NAMALWA (cell line): ENCODE measurements around the gene GMPR2.

Experiments
- DNase-seq: peaks from one replicate; pipeline ENCODE4 v3.0.0-alpha.2; 2015; ENCODE audit warnings: low spot score

GMPR2 gene

GRCh38 chr14:24252289-24253124 lies 19.8 kb downstream of the GMPR2 start:
- no peak for DNase-seq

- DNase-seq, result no peak
Measured at GRCh38 chr14:24253936-24254335, 21.2 kb downstream of the GMPR2 start.

DNA sequence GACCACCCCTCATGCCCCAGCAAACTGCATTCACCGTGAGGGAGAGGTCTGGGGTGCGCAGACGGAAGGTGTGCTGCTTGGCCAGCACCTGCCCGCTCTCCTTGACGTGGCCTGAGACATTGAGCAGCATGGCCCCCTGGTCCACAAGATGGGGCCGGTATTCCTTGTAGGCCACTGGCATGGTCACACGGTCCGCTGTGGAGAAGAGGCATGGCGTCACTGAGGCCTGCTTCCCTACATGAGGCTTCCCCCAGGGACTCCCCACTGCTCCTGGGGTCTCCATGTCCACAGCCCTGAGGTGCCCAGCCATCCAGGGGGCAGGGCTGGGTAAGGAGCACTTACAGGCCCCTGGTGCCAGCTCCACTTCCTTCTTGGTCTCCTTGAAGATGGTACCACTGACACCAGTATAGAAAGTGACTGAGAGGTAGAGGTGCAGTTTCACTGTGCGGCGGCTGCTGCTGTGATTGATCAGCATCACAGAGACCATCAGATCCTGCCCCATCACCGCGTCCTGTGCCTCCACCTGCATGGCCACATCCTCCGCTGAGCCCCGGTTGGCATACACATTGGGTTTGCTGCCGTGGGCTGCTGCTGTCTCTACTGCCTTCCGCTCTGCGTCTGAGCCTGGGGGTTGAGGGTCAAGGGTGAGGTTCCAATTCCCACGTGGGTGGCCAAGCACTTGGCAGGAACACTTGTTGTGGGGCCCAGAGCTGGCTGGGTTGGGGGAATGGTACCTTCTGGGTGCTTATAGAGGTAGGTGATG lies 22.1 kb downstream of the GMPR2 start:
- DNase-seq, result no peak

DNA sequence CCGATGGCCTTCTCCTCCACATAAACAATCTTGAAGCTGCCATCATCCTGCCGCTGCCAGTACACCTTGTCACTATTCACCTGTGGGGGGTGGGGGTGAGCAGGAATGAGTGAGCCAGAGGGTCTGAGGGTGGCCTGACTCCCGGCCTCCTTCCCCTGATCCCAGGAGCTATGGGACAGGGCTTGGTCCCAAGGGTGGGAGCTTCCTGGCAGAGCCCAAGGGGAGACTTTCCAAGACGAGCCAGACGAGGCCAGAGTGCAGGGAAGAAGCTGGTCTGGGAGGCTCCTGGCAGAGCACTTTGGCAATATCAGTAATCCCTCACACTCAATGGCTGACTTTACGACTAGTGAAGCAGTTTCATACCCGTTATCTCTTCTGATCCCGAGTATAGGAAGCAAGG lies 22.7 kb downstream of the GMPR2 start:
- DNase-seq, result no peak

GRCh38 chr14:24255931-24256711 lies 23.4 kb downstream of the GMPR2 start:
- DNase-seq, result no peak

DNA sequence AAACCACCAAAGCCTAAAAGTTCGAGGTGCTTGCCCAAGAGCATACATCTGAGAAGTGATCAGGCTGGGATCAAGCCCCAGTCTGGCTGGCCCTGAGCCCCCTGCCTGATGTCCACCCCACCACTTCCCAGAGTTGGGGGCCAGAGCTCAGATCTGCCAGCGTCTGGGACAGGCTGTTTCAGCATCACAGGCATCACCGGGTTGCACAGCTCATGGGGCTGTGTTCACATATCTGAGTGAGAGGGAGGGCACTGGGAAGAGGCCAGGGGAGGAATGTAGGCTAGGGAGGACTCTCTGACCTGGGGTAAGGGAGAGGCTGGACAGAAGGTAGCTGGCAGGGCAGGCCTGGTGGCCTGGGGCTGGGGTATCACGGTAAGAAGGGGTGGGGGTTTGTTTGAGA lies 24.2 kb downstream of the GMPR2 start:
- no peak for DNase-seq

- no peak for DNase-seq
Measured at GRCh38 chr14:24258119-24258518, 25.4 kb downstream of the GMPR2 start.

- DNase-seq, result no peak
Measured at GRCh38 chr14:24258548-24259265, 26.0 kb downstream of the GMPR2 start.

GRCh38 chr14:24259282-24260025 lies 26.7 kb downstream of the GMPR2 start:
- no peak for DNase-seq

GRCh38 chr14:24260026-24260779 lies 27.5 kb downstream of the GMPR2 start:
- DNase-seq, result no peak

DNA sequence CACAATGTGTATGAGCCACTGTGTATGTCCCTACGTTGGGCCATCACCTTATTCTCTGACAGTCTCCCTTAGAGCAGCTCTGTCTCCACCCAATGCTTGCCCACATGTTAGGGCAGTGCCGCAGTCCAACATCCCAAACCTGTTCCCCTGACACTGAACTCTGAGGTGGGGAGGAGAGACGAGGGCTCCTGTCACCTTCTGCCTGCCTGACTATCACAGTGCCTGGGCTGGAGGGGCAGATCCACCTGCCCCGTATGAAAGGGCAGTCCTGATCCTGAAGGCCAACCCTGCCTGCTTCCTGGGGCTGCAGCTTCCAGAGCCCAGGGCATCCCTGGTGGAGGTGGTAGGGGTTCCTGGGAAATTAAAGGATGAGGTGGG lies 28.0 kb downstream of the GMPR2 start:
- no peak for DNase-seq

DNA sequence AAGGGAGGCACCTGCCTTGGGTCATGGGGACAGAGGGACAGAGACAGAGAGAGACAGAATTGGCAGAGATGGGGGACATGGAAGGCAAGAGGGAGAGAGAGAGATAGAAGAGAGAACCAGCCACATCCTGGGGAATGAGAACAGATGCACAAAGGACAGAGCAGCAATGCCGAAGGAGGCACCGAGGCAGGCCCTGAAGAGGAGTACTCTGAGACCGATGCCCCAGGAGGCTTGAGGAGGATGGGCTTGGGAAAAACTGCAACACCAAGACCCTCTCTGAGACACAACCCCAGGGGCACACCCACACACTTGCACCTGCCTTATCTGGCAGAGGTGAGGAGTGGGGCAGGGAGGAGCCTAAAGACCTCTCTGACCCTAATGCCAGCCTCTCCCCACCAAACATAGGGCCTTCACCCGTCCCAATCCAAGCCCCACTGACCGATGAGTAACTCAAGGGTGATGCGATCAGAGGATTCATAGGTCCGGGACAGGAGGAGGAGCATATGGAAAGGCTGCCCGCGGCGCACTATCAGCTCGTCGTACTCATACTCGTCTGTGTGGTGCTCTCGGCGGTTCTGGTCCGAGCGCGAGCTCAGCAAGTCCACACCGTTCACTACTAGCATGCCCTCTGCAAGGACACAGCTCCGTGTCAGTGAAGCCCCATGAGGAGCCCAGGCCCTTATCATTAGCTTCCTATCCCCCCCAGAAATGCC lies 28.7 kb downstream of the GMPR2 start:
- DNase-seq, result no peak

DNA sequence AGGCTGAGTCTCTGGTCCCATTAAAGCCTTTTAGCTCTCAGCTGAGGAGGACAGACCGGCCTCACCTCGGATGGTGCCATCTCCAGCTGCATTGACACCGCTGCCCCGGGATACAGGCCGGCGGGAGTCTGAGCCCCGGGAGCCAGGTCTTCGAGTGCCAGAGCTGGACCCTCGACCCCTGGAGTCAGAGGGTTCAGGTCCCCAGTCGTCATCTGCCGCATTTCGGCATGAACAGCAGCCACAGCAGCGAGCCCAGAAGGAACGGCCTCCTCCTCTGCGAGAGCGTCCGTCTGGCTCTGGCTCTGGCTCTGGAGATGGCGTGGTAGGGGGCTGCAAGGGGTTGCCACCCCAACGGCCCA lies 29.2 kb downstream of the GMPR2 start:
- DNase-seq, result no peak

DNA sequence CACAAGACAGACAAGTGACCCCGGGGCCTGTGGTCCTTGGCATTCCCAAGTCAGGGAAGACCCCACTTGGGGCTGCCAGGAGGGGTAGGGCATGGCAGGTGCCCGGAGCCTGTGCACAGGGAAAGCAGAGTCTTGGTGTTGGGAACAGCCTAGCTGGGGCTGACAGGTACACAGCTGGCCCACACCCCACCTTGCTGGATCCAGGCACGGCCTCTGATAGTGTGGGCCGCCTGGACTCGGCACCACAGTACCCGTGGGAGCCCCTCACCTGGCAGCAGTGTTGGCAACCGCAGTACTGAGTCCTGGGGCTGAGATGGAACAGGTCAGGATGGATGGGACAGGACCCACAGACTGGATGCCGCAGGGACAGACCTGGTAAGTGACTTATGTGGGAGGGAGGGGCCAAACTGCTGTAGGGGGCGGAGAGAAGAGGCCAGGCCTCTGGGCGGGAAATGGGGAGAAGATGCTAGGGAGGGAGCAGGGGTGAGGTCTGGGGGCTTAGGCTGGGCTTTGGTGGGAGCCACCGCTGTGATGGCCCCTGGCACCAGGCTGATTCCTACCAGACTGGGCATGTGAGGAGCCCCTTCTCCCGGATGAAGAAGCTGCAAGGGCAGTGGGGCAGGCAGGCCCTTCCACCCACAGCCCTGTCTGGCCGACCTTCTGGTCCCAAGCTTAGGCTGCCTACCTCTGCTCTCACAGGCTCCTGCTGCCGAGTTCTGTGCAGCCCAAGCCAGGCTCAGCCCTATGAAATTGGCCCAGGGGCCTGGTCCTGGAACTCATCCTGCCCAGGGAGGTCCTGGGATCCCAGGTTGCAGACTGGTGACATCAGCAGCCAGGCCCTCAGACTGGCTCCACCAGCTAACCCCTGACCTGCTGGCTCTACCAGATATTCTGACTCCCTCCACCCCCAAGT lies 30.3 kb downstream of the GMPR2 start, which contains the start of gene TGM1:
TGM1 (minus strand) TSS at position 357 of the 913 bp plus-strand sequence. CDS start 825 bp downstream, outside the sequence.
- DNase-seq, result no peak

DNA sequence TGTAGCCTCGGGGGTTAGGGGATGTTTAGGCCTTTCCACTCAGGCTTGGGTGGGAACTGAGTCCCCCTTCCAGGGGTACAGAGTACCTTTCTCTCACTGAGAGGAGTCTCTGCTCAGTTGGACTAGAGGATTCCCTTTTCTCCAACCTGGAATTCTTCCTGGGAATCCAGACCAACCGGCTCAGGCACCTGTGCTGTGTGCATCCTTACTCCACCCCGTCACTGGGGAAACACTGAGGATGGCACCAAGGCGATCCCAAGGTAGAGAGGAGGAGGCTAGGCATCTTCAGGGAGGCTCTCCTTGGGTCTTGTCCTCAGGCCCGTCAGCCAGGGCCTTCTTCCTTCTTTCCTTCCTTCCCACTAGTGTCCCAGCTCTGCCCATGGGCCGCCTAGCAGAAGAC lies 31.1 kb downstream of the GMPR2 start:
- DNase-seq, result no peak

GRCh38 chr14:24264298-24264697 lies 31.6 kb downstream of the GMPR2 start:
- DNase-seq, result no peak

DNA sequence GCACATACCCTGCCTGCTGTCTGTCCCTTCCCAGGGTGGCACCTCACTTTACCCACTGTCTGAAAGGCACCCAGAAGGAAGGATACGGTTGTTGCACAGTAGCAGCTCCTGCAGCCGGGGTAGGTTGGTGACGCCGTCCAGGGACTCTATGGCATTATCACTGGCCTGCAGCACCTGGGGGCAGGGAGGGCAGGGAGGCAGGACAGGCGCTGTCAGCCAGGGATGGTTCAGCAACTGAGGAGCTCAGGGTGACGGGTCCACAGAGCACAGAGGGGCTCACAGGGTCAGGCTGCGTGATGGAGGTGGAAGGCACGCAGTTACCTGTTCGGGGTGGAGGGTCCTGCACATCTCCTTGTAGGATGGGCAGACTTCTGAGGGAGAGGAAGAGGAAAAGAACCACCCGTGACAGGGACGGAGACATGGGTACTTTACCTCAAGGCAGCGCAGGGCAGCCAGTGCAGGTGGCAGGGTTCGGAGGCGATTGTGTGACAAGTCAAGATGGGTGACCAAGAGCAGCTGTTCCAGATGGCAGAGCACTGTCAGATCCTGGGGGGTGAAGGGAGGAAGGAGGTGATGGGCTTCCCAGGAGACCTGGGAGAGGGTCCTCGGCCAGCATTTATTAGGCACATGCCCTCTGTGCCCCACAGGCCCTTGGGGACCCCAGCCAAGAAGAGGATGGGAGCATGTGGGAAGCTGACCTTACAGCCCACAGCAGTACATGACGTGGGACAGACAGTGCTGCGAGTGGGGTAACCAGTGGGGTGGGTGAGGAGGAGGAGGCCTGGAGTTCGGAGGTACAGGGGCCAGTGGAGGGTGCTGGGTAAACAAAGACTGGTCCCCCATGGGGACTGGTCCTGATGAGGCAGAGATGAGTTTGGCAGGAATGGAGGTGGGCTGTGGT lies 33.9 kb downstream of the GMPR2 start:
- no peak for DNase-seq

GRCh38 chr14:24267516-24267915 lies 34.8 kb downstream of the GMPR2 start:
- DNase-seq, result no peak
